GM13976 (cell line): ENCODE data around the gene IDI2.

Experiments
- DNase-seq: peaks from one replicate; pipeline ENCODE4 v3.0.0; 2012; ENCODE audit warnings: low spot score
- in situ Hi-C: fragments of 300-500 bp; cut with MboI; formaldehyde crosslinking; loops from one replicate; pipeline ENCODE4 v1.12.0; 2022; ENCODE audit warnings: low sequenced_read_pairs, mixed read lengths, inconsistent platforms; ENCODE audit not compliant: unreplicated experiment
- TF ChIP-seq, protein P1 (sequence below): IDR thresholded peaks from 2 replicates; pipeline ENCODE4 v1.5.1; 2012; ENCODE audit warnings: borderline replicate concordance, mild to moderate bottlenecking; ENCODE audit not compliant: insufficient read depth; ENCODE audit errors: extremely low read depth, missing control alignments, control extremely low read depth

Gene IDI2

GRCh38 chr10:1029838-1030237 is 4.2 kb upstream of the IDI2 start:
- TF ChIP-seq, protein P1, sequence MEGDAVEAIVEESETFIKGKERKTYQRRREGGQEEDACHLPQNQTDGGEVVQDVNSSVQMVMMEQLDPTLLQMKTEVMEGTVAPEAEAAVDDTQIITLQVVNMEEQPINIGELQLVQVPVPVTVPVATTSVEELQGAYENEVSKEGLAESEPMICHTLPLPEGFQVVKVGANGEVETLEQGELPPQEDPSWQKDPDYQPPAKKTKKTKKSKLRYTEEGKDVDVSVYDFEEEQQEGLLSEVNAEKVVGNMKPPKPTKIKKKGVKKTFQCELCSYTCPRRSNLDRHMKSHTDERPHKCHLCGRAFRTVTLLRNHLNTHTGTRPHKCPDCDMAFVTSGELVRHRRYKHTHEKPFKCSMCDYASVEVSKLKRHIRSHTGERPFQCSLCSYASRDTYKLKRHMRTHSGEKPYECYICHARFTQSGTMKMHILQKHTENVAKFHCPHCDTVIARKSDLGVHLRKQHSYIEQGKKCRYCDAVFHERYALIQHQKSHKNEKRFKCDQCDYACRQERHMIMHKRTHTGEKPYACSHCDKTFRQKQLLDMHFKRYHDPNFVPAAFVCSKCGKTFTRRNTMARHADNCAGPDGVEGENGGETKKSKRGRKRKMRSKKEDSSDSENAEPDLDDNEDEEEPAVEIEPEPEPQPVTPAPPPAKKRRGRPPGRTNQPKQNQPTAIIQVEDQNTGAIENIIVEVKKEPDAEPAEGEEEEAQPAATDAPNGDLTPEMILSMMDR: no peak
- in situ Hi-C loops: no loop called here
- DNase-seq: no peak

GRCh38 chr10:1026578-1026977 is 919 bp upstream of the IDI2 start:
- no peak for DNase-seq
- TF ChIP-seq, protein P1: no peak
- in situ Hi-C loops: no loop called here

- TF ChIP-seq, protein P1: no peak
- DNase-seq: no peak
- in situ Hi-C loops: no loop called here
These were observed 1.6 kb downstream of the IDI2 start for GRCh38 chr10:1024103-1024502.

- in situ Hi-C loops: no loop called here
- DNase-seq: no peak
- TF ChIP-seq, protein P1: no peak
These were observed 3.2 kb downstream of the IDI2 start for GRCh38 chr10:1022413-1022812.

DNA sequence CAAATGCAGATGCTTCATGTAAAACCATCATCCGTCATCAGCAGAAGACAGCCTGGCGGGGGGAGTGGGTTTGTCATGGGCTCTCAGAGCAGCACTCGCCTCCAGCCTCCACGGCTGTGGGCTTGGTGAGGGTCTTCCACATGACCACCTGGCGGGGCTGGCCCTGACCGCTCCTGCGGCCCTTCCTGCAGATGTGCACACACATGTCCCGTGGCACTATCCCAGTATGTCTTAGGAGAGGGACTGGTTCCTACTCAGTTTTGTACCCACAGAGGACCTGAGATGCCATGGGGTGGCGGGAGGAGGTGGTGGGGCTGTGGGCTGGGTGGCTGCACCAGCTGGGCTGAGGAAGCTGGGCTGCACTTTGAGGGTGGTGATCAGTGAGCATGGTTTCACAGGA is 4.7 kb downstream of the IDI2 start:
- in situ Hi-C loops: no loop called here
- TF ChIP-seq, protein P1: no peak
- no peak for DNase-seq

DNA sequence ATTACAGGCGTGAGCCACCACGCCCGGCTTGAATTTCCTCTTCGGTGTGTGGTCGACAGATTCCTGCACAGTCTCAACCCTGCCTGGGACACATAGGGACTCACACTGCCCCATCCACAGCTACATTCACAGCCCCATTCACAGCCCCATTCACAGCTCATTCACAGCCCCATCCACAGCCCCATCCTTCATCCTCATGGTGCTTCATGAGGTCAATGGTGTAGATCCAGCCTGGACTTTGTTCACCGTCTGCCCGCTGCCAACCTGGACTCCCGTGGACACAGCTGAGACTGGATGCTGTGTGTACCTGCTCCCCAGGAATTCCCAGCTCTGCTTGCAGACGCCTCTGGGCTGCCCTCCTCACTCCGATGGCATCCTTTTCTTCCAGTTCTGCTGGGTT is 5.2 kb downstream of the IDI2 start:
- TF ChIP-seq, protein P1: no peak
- DNase-seq: no peak
- in situ Hi-C loops: no loop called here

- no peak for DNase-seq
- TF ChIP-seq, protein P1: no peak
- in situ Hi-C loops: no loop called here
These were observed 6.3 kb downstream of the IDI2 start for GRCh38 chr10:1019362-1019761.
